K562 (cell line): ENCODE data around the gene ACOT7. TPM values are rescaled to one million over a fixed set of nuclear protein-coding genes. Genes with fewer than 3 reads are reported as not detected.

ENCODE experiments used
- ATAC-seq: fragments of 200-7000 bp; cut with Tn5 transposase; 3 replicates; pipeline ENCODE4 v1.9.1; 2020; ENCODE audit warnings: moderate library complexity
- Bru-seq: library from RNA; stranded (reverse); fragments of 400-500 nt; gene quantifications from one replicate; lab custom pipeline; 2021; lab: Mats Ljungman, UMichigan
- BruChase-seq, 2 experiments: library from RNA; stranded (reverse); fragments of 400-500 nt; gene quantifications; one replicate each; lab custom pipeline; 2021; lab: Mats Ljungman, UMichigan
- BruUV-seq: library from RNA; stranded (reverse); fragments of 400-500 nt; replicated peaks from 2 replicates; lab custom pipeline; 2021; lab: Mats Ljungman, UMichigan
- CTCF ChIA-PET: fragments of 300-600 bp; formaldehyde crosslinking; extraction: SDS; loops from one replicate; lab custom pipeline; 2021; ENCODE audit warnings: low intra/inter-chr PET ratio; lab: Yijun Ruan, JAX
- POLR2A ChIA-PET: fragments of 300-600, 350-650 bp; sonication (Branson Sonifier 250); formaldehyde crosslinking; extraction: SDS; loops from one replicate; lab custom pipeline; 2021; ENCODE audit warnings: antibody characterized with exemption, inconsistent platforms; lab: Yijun Ruan, JAX
- DNase-seq, 4 experiments: peaks; one replicate each; pipeline versions ENCODE4 v3.0.0 to v3.0.0-alpha.2; 2011 to 2018; ENCODE audit warnings: low spot score in 3 of 4, mixed read lengths in 3 of 4; ENCODE audit errors: extremely low read depth in 1 of 4
- FAIRE-seq: peaks from 2 replicates; lab custom pipeline; 2011; peaks lifted over from hg19 to GRCh38; lab: Jason Lieb, UNC
- H2AFZ ChIP-seq: 2 replicates; pipeline ENCODE4 v1.6.0; 2011; ENCODE audit warnings: low read depth, low read length, control low read depth, inconsistent platforms
- H3K27ac ChIP-seq: fragments of 200-600 bp; 3 replicates; pipeline ENCODE4 v1.8.0; 2011; ENCODE audit warnings: low read depth, mild to moderate bottlenecking, control low read depth, inconsistent platforms, low read length, moderate library complexity, mixed read lengths; ENCODE audit errors: extremely low read depth
- H3K27me3 ChIP-seq, 2 experiments: fragments of 300-600 bp in 1 of 2; 2 replicates in 1 of 2; 3 replicates in 1 of 2; pipeline versions ENCODE4 v1.6.0 to v1.8.0; 2011; ENCODE audit warnings: inconsistent platforms in 2 of 2, low read length in 2 of 2, mild to moderate bottlenecking in 1 of 2, mixed read lengths in 1 of 2, moderate library complexity in 1 of 2; ENCODE audit not compliant: control insufficient read depth in 2 of 2, insufficient read depth in 2 of 2
- H3K36me3 ChIP-seq: fragments of 300-600 bp; 3 replicates; pipeline ENCODE4 v1.8.0; 2011; ENCODE audit warnings: mild to moderate bottlenecking, low read length, inconsistent platforms; ENCODE audit not compliant: control insufficient read depth, insufficient read depth
- H3K4me1 ChIP-seq, 2 experiments: fragments of 200-600 bp in 1 of 2; replicated peaks in 1 of 2; 2 replicates in 1 of 2; 3 replicates in 1 of 2; pipeline versions ENCODE4 v1.5.1 to v1.8.0; 2011; ENCODE audit warnings: inconsistent platforms in 2 of 2, low read length in 2 of 2, mild to moderate bottlenecking in 1 of 2, mixed read lengths in 1 of 2, moderate library complexity in 1 of 2; ENCODE audit not compliant: control insufficient read depth in 2 of 2, insufficient read depth in 2 of 2
- H3K4me2 ChIP-seq: 2 replicates; pipeline ENCODE4 v1.6.1; 2011; ENCODE audit warnings: low read length, control low read depth, inconsistent platforms, mixed read lengths; ENCODE audit not compliant: insufficient read depth
- H3K4me3 ChIP-seq: fragments of 200-600 bp; sonication (generic), shearing (Covaris generic); 2 replicates; pipeline ENCODE4 v1.5.1; 2016; ENCODE audit warnings: control low read depth, inconsistent platforms
- H3K79me2 ChIP-seq: fragments of 200-600 bp; 3 replicates; pipeline ENCODE4 v1.8.0; 2011; ENCODE audit warnings: low read length, inconsistent platforms; ENCODE audit not compliant: control insufficient read depth, insufficient read depth
- H3K9ac ChIP-seq, 2 experiments: 2 replicates each; pipeline versions ENCODE4 v1.6.0 to v1.6.1; 2011; ENCODE audit warnings: low read depth in 2 of 2, low read length in 2 of 2, control low read depth in 1 of 2, inconsistent platforms in 1 of 2, mild to moderate bottlenecking in 1 of 2, mixed read lengths in 1 of 2; ENCODE audit not compliant: insufficient read depth in 1 of 2
- H3K9me1 ChIP-seq: one replicate; pipeline ENCODE4 v1.6.0; 2011; ENCODE audit warnings: inconsistent platforms, mild to moderate bottlenecking, low read length, moderate library complexity; ENCODE audit not compliant: control insufficient read depth, insufficient read depth
- H3K9me3 ChIP-seq: replicated peaks from 2 replicates; pipeline ENCODE4 v1.5.1; 2011; ENCODE audit warnings: low read depth, low read length, inconsistent platforms; ENCODE audit not compliant: control insufficient read depth, insufficient read depth
- H4K20me1 ChIP-seq: replicated peaks from 2 replicates; pipeline ENCODE4 v1.6.1; 2011; ENCODE audit warnings: low read length, inconsistent platforms, mixed read lengths; ENCODE audit not compliant: control insufficient read depth, insufficient read depth
- BCOR ChIP-seq: fragments of 450-650 bp; IDR thresholded peaks from 2 replicates; pipeline ENCODE4 v1.6.1; 2016
- FOXJ3 ChIP-seq: sonication (generic); formaldehyde crosslinking; IDR thresholded peaks from 2 replicates; pipeline ENCODE4 v1.4.0; 2020; ENCODE audit warnings: mild to moderate bottlenecking, missing genetic modification reagents
- FOXK2 ChIP-seq, 2 experiments: fragments of 450-650 bp; IDR thresholded peaks in 1 of 2; conservative IDR thresholded peaks in 1 of 2; 2 replicates each; pipeline ENCODE4 v1.6.1; 2016; ENCODE audit warnings: low read depth in 2 of 2, mild to moderate bottlenecking in 1 of 2
- MAFF ChIP-seq: IDR thresholded peaks from 2 replicates; pipeline ENCODE4 v1.6.1; 2012; ENCODE audit warnings: low read length, improper control_type of control experiment
- RNF219 ChIP-seq: fragments of 250-450 bp; sonication (Bioruptor Pico); IDR thresholded peaks from 2 replicates; pipeline ENCODE4 v1.5.0; 2022; ENCODE audit warnings: mild to moderate bottlenecking
- SP2 ChIP-seq: IDR thresholded peaks from 2 replicates; pipeline ENCODE4 v1.6.1; 2011; ENCODE audit warnings: mild to moderate bottlenecking, low read depth, low read length, moderate library complexity; ENCODE audit not compliant: poor library complexity, severe bottlenecking; ENCODE audit errors: extremely low read depth
- SPI1 ChIP-seq: IDR thresholded peaks from 2 replicates; pipeline ENCODE4 v1.6.1; 2011; ENCODE audit warnings: low read depth, low read length, control low read depth, borderline replicate concordance
- ZNF696 ChIP-seq: fragments of 250-450 bp; sonication (Bioruptor Pico); conservative IDR thresholded peaks from 2 replicates; pipeline ENCODE4 v1.4.0; 2020; ENCODE audit warnings: mild to moderate bottlenecking, moderate library complexity
- ZNF699 ChIP-seq: fragments of 250-450 bp; sonication (Bioruptor Pico); IDR thresholded peaks from 2 replicates; pipeline ENCODE4 v1.8.0; 2021; ENCODE audit warnings: mild to moderate bottlenecking, moderate library complexity; ENCODE audit not compliant: insufficient replicate concordance
- ZNF764 ChIP-seq: fragments of 250-450 bp; sonication (Bioruptor Pico); IDR thresholded peaks from 2 replicates; pipeline ENCODE4 v1.4.0; 2020; ENCODE audit warnings: low read depth, mild to moderate bottlenecking, moderate library complexity
- ZSCAN32 ChIP-seq: fragments of 450-650 bp; formaldehyde crosslinking; IDR thresholded peaks from 2 replicates; pipeline ENCODE4 v1.4.0; 2020; ENCODE audit warnings: mild to moderate bottlenecking, moderate library complexity
- WGBS: fragments of 100-300 bp; shearing (Covaris generic); methylation state at CpG from one replicate; pipeline ENCODE4 v1.1.6; 2016; ENCODE audit warnings: low coverage, mixed read lengths; ENCODE audit not compliant: insufficient coverage; ENCODE audit errors: missing lambda C conversion rate; 5-methylcytosine and 5-hydroxymethylcytosine counted together
- in situ Hi-C: fragments of 300-500 bp; cut with MboI; formaldehyde crosslinking; loops from 4 replicates; pipeline ENCODE4 v1.15.0; 2018; ENCODE audit warnings: inconsistent platforms, mixed read lengths
- intact Hi-C: fragments of 100-400 bp; cut with micrococcal nuclease; formaldehyde crosslinking; loops from 2 replicates; pipeline ENCODE4 v1.14.2; 2022
- long read RNA-seq, 3 experiments: library from polyadenylated mRNA in 2 of 3; library from RNA in 1 of 3; unstranded in 2 of 3; stranded (forward) in 1 of 3; transcript quantifications; one replicate each; pipeline ENCODE4 v2.0.0, GENCODE V29; 2019 to 2022
- polyA minus RNA-seq, 3 experiments: library from RNA; depleted of rRNA, polyadenylated mRNA; stranded (reverse); fragments of >200 nt; gene quantifications; 2 replicates each; pipeline ENCODE4 v1.2.3, GENCODE V29; 2011
- polyA plus RNA-seq, 8 experiments: library from polyadenylated mRNA; depleted of rRNA in 4 of 8; stranded (reverse) in 5 of 8; unstranded in 3 of 8; fragments of >200 nt; fragmentation: Nextera tagmentation in 2 of 8; fragmentation: Illumina TruSeq in 1 of 8; extraction: Ambion mirVana in 2 of 8; extraction: Trizol in 1 of 8; gene quantifications; 2 replicates each; pipeline versions ENCODE4 v1.2.1 to v1.2.3, GENCODE V29; 2011 to 2014; ENCODE audit warnings: inconsistent platforms in 1 of 8, missing spikeins in 1 of 8
- total RNA-seq, 7 experiments: library from RNA; depleted of rRNA in 6 of 7; stranded (reverse); fragments of >200 nt in 6 of 7; fragmentation: Illumina TruSeq in 2 of 7; extraction: Trizol in 2 of 7; gene quantifications; 2 replicates each; pipeline versions ENCODE4 v1.2.1 to v1.2.3, GENCODE V29; 2011 to 2021; ENCODE audit warnings: low replicate concordance in 1 of 7
- TF ChIP-seq, protein P1 (sequence below): sonication (generic); formaldehyde crosslinking; IDR thresholded peaks from 2 replicates; pipeline ENCODE4 v1.8.0; 2022; ENCODE audit warnings: mild to moderate bottlenecking, missing genetic modification reagents

ACOT7 gene
- total RNA-seq (2011; cell fraction: chromatin; rRNA removed; ENCODE audit: low replicate concordance): 14.3 and 31.3 TPM in 2 replicates
- 25.8 and 25.9 TPM in 2 replicates for total RNA-seq (2011; cell fraction: nucleolus; rRNA removed)
- total RNA-seq (2011; cell fraction: nucleoplasm; rRNA removed): 17.4 and 20.6 TPM in 2 replicates
- total RNA-seq (2014; rRNA removed): 53.3 and 72.0 TPM in 2 replicates
- 8.7 and 11.6 TPM in 2 replicates for total RNA-seq (2014; rRNA removed; fragmentation: Illumina TruSeq; extraction: Trizol)
- 27.1 and 28.4 TPM in 2 replicates for total RNA-seq (2015; rRNA removed; fragmentation: Illumina TruSeq; extraction: Trizol)
- total RNA-seq (2021): 92.6 and 95.5 TPM in 2 replicates
- 37.2 and 76.6 TPM in 2 replicates for polyA plus RNA-seq (2011; rRNA removed)
- polyA plus RNA-seq (2011; cell fraction: cytosol; rRNA removed): 57.9 and 66.6 TPM in 2 replicates
- polyA plus RNA-seq (2011; cell fraction: nucleus; rRNA removed): 28.1 and 31.8 TPM in 2 replicates
- polyA plus RNA-seq (2012): 61.5 and 86.0 TPM in 2 replicates
- 50.7 and 89.2 TPM in 2 replicates for polyA plus RNA-seq (2014; fragmentation: Illumina TruSeq; extraction: Trizol)
- 10 to 100 TPM in 1 of 2 experiments, 1 to 10 TPM in 1; 7.0 to 10.0 TPM for polyA plus RNA-seq (2014; fragmentation: Nextera tagmentation; extraction: Ambion mirVana)
- 57.2 and 63.1 TPM in 2 replicates for polyA plus RNA-seq (2014; rRNA removed)
- 28.7 and 34.8 TPM in 2 replicates for polyA minus RNA-seq (2011; rRNA and poly(A)+ RNA removed)
- polyA minus RNA-seq (2011; cell fraction: cytosol; rRNA and poly(A)+ RNA removed): 26.1 and 36.3 TPM in 2 replicates
- polyA minus RNA-seq (2011; cell fraction: nucleus; rRNA and poly(A)+ RNA removed): 7.9 and 12.0 TPM in 2 replicates
- Bru-seq, nascent RNA: percentile 61 among the genes with signal in this experiment
- percentile 55 among the genes with signal in this experiment for BruChase-seq, experiment 1, labeled RNA remaining after a 2-hour chase
- percentile 51 among the genes with signal in this experiment for BruChase-seq, experiment 2, labeled RNA remaining after a 6-hour chase
- long read RNA-seq, experiment 1, transcript ACOT7-210 (9 exons, 1,403 nt): major isoform, 152 of 213 reads
- long read RNA-seq, experiment 1, partial matches to known transcripts: 27 of 213 reads
- long read RNA-seq, experiment 1, other reads (novel, unspliced or antisense): 34 of 213 reads
- long read RNA-seq, experiment 2, transcript ACOT7-210 (9 exons, 1,403 nt): major isoform, 94 of 117 reads
- long read RNA-seq, experiment 2, partial matches to known transcripts: 16 of 117 reads
- long read RNA-seq, experiment 2, other reads (novel, unspliced or antisense): 7 of 117 reads
- long read RNA-seq, experiment 3, transcript ACOT7-210 (9 exons, 1,403 nt): major isoform, 63 of 66 reads
- long read RNA-seq, experiment 3, partial matches to known transcripts: 1 of 66 reads
- long read RNA-seq, experiment 3, other reads (novel, unspliced or antisense): 2 of 66 reads

DNA sequence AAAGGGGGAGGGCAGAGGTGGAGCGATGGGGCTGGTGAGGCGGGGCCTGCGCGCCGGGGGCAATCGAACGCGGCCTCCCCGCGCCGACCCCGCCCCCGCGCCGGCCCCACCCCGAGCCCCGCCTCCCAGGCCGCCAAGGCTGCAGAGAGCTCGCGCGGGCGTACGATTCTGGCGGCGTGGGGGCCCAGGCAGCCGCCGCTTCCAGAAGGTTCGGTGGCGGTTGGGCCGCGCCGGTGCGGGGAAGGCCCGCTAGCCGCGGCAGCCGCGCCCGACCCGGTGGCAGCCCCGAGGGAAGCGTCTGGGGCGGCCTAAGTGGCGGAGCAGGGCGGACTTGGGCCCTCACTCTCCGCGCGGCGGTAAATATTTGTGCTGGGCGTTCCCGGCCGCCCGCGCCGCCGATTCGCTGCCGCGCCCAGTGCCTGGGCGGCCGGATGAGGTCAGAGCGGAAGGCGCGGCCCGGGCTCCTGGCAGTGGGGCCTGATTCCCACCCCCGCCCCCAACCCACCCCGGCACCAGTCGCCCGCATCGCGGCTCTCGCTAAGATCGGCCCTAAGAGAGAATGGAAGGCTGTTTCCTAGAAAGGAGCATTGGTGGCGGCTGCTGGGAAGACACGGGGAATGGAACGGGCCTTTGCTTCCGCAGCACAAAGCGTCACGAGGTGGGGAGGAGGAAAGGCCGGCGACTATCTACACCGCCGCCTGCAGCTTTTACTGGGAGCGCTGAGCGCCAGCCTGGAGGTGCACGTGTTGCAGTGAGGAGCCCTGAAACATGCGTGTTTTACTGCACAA is at the start of gene ACOT7:
Gene ACOT7 (minus strand): TSS at position 368 of the 788 bp plus-strand sequence. CDS start 368 bp downstream, outside the sequence.
- H3K4me1 ChIP-seq: peaks cover 13 to 23% of the 10 kb centered on the region in 2 experiments
- H2AFZ ChIP-seq: peak within 1 kb of the TSS; percentile 99
- peak within 1 kb of the TSS; percentile 84 to 94 for H3K9ac ChIP-seq
- no peaks in the 10 kb centered on the region for H3K27me3 ChIP-seq
- DNase-seq: peak; percentile 96 to 99 (median 99)
- ChIA-PET POLR2A (interaction anchor here (0.6 to 4.8 kb wide), 21 partner anchors 9 to 382 kb away, joined by 3 to 43 read pairs (median 5); partner anchors contain the start of genes NOL9 and TAS1R1), CTCF (interaction anchor here (1.0 kb wide), 1 partner anchor 11 kb away, joined by 3 read pairs; no protein-coding TSS in a partner anchor)
- H3K9me3 ChIP-seq: no peaks in the 10 kb centered on the region
- no TSS peak for BruUV-seq
- peak; percentile 89 for FAIRE-seq
- WGBS: under 1% methylated on average over 52 of the region's 87 CpGs
- peak within 1 kb of the TSS; percentile 93 for H3K4me2 ChIP-seq
- peaks cover 7% of the 10 kb centered on the region for H4K20me1 ChIP-seq
- intact Hi-C loops: no loop called here
- peak; percentile 95 for ATAC-seq
- peak within 1 kb of the TSS; percentile 91 for H3K4me3 ChIP-seq
- in situ Hi-C loops: loop anchor here (5.0 kb wide), 1 partner anchor 164 kb away; the partner anchor contains the start of gene TAS1R1
- peaks cover 20% of the 10 kb centered on the region for H3K79me2 ChIP-seq
- H3K27ac ChIP-seq: peak within 1 kb of the TSS; percentile 91
- no peaks in the 10 kb centered on the region for H3K9me1 ChIP-seq
- H3K36me3 ChIP-seq: no peaks in the 10 kb centered on the region
- TF ChIP-seq, protein P1, sequence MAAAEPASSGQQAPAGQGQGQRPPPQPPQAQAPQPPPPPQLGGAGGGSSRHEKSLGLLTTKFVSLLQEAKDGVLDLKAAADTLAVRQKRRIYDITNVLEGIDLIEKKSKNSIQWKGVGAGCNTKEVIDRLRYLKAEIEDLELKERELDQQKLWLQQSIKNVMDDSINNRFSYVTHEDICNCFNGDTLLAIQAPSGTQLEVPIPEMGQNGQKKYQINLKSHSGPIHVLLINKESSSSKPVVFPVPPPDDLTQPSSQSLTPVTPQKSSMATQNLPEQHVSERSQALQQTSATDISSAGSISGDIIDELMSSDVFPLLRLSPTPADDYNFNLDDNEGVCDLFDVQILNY (CRISPR knock-in tag): 0 out of 2 replicates have a peak, but pooled peaks have one; percentile 15
- no peak for TF ChIP-seq SP2
- 0 out of 2 replicates have a peak, but pooled peaks have one; percentile 7 for TF ChIP-seq SPI1
- no peak for TF ChIP-seq MAFF
- TF ChIP-seq ZNF696 (CRISPR knock-in tag): no peak
- no peak for TF ChIP-seq FOXJ3 (CRISPR knock-in tag)
- no peak for TF ChIP-seq ZSCAN32
- TF ChIP-seq RNF219: no peak
- no peak for TF ChIP-seq BCOR
- TF ChIP-seq FOXK2 (conservative IDR thresholded peaks at IDR 0.05 in 1 of 2, IDR thresholded peaks at IDR 0.05 in 1 of 2; ENCODE audit: low read depth in 2 of 2): peak; percentile 86 to 92
- no peak for TF ChIP-seq ZNF764 (CRISPR knock-in tag)
- TF ChIP-seq ZNF699: peak; percentile 65
